ENCODE measurements around the gene FBXL7.

GRCh38 chr5:15690611-15691010, 190.6 kb downstream of the FBXL7 start:
- no peak for TF ChIP-seq CTCF (IDR thresholded peaks at IDR 0.05; ENCODE audit: borderline replicate concordance, extremely low read depth, low read length, poor library complexity, severe bottlenecking)
- TF ChIP-seq EZH2 (IDR thresholded peaks at IDR 0.05; ENCODE audit: borderline replicate concordance, low read depth, low read length, severe bottlenecking) = no peak

All from DND-41 (cell line).